ENCODE measurements around the gene MBOAT1. TPM values are rescaled to one million over a fixed set of nuclear protein-coding genes. Genes with fewer than 3 reads are reported as not detected.

MBOAT1 gene
- total RNA-seq, 2 experiments from 2014 or later, result 5.4 to 6.4 TPM

DNA sequence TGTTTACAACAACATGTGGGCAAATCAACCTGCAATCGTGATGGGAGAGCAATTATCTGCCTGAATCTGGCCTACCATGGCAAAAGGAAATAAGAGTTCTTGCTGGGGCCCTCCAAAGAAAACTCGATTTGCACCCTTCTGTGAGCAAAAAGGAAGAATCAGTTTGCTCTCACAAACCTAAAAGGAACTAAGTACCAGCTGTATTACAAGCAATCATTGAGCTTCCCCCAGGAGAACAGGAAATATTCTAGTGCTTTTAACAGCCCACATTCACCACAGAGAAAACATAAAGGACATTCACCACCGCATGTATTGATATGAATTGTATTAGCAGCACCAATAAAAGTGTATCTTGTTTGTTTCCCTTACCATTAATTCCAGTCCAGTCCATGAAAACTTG, 75.0 kb downstream of the MBOAT1 start:
- DNase-seq (no peak), ATAC-seq (no peak)
- intact Hi-C loops (cut with micrococcal nuclease), result no loop called here
- Mint-ChIP-seq H3K4me3 (no peak overlapping the region), H3K36me3 (ENCODE audit: low read depth) (peaks cover 3% of the 10 kb centered on the region), H3K27ac (no peak overlapping the region), H3K4me1 (ENCODE audit: low read depth) (no peaks in the 10 kb centered on the region), H3K27me3 (no peaks in the 10 kb centered on the region), H3K9me3 (no peaks in the 10 kb centered on the region)
- ChIA-PET POLR2A (no interaction called here), CTCF (interaction anchor here (3.0 kb wide), 1 partner anchor 11 kb away, joined by 21 read pairs; no protein-coding TSS in a partner anchor)
- TF ChIP-seq, protein P1, sequence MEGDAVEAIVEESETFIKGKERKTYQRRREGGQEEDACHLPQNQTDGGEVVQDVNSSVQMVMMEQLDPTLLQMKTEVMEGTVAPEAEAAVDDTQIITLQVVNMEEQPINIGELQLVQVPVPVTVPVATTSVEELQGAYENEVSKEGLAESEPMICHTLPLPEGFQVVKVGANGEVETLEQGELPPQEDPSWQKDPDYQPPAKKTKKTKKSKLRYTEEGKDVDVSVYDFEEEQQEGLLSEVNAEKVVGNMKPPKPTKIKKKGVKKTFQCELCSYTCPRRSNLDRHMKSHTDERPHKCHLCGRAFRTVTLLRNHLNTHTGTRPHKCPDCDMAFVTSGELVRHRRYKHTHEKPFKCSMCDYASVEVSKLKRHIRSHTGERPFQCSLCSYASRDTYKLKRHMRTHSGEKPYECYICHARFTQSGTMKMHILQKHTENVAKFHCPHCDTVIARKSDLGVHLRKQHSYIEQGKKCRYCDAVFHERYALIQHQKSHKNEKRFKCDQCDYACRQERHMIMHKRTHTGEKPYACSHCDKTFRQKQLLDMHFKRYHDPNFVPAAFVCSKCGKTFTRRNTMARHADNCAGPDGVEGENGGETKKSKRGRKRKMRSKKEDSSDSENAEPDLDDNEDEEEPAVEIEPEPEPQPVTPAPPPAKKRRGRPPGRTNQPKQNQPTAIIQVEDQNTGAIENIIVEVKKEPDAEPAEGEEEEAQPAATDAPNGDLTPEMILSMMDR (IDR thresholded peaks at IDR 0.05), result no peak

DNA sequence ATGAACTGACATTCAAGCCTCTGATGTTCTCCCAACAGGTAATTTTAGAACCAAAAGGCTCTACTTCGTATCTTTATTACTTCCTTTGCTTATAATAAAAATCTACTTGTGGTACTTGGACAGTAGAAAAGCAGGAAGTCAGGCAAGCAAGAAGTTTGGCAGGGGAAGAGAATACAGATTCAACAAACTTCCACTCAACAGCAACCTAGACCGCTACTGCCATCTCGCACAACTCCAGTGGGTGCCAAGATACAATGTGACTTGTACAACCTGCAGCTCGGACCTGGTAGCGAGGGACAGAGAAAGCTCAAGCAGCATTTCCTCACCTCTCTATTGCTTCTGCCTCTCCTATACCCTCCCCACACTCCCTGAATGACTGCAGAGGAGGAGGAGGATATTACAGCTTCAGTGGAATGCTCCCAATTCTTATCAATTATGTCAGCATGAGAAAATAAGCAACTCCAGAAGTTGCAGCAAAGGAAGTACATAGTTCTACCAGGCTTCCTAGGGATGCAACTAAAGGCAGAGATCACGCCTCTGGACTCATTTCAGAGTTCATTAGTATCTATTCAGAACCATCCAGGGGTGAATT, 76.5 kb downstream of the MBOAT1 start:
- DNase-seq, result no peak
- intact Hi-C loops (cut with micrococcal nuclease), result no loop called here
- Mint-ChIP-seq H3K27ac (no peak overlapping the region), H3K36me3 (ENCODE audit: low read depth) (no peaks in the 10 kb centered on the region), H3K4me3 (no peak overlapping the region), H3K4me1 (ENCODE audit: low read depth) (no peaks in the 10 kb centered on the region), H3K9me3 (no peaks in the 10 kb centered on the region), H3K27me3 (no peaks in the 10 kb centered on the region)
- POLR2A ChIA-PET, result no interaction called here
- CTCF ChIA-PET, result interaction anchor here (1.4 to 3.0 kb wide), 2 partner anchors 9 to 43 kb away, joined by 4 to 21 read pairs; no protein-coding TSS in a partner anchor
- ATAC-seq, result no peak
- TF ChIP-seq, protein P1 (IDR thresholded peaks at IDR 0.05), result no peak

DNA sequence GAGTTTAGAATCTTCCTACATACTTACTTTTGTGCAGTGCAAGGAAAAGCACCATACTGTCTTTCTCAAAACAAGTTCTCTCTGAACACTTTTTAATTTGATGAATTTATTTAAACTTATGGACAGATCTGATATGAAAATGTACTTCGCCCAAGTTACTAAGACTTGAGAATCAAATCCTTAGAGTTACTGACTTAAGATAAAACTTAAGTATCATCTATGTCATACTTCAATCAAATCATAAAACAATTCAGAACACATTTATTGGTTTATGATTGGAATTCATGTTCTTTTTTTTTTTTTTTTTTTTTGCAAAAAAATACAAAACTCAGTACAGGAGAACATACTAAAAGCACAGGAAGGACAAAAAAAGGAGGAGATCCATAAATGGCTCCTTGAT, 77.7 kb downstream of the MBOAT1 start:
- Mint-ChIP-seq H3K4me3 (no peak overlapping the region), H3K36me3 (ENCODE audit: low read depth) (no peaks in the 10 kb centered on the region), H3K4me1 (ENCODE audit: low read depth) (no peaks in the 10 kb centered on the region), H3K9me3 (no peaks in the 10 kb centered on the region), H3K27ac (no peak overlapping the region), H3K27me3 (no peaks in the 10 kb centered on the region)
- no peak for ATAC-seq
- intact Hi-C loops (cut with micrococcal nuclease), result no loop called here
- DNase-seq, result no peak
- TF ChIP-seq, protein P1 (IDR thresholded peaks at IDR 0.05), result no peak
- POLR2A ChIA-PET, result no interaction called here
- CTCF ChIA-PET, result interaction anchor here (1.4 to 3.0 kb wide), 2 partner anchors 8 to 42 kb away, joined by 4 to 21 read pairs; no protein-coding TSS in a partner anchor

DNA sequence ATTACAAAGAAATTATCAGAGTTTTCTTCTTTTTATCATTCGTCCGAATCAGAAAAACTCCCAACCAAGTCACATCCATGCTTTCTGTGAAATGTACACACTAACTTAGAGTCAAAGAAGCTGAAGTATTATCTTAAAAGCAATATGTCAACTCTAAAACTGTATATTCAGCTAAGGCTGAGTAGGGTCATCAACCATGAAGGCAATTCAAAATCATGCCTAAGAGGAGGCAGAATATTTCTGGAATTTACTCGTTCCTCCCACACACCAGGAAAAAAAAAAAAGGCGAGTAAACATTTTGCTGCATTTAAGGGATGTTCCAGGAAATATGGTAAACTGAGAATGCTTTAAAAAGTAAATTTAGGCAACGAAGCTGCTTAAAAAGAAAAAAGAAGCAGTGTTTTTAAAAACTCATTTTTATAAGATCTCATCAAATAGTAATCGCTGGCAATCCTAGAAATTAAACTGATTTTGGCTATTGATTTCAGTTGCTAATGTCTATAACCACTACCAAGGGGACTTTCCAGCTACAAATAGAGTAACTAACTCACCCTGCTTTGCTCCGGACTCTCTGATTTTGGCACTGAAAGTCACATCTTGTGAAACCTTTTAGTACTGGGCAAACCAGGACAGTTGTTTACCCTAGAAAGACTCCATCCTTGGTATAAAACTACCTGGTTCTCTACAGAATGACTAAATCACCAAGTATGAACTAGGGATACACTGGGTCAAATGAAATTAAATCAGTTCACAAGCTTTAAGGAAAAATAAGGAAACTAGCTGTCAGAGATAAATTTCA, 82.8 kb downstream of the MBOAT1 start:
- Mint-ChIP-seq H3K27ac (no peak overlapping the region), H3K4me3 (no peak overlapping the region), H3K9me3 (no peaks in the 10 kb centered on the region), H3K4me1 (ENCODE audit: low read depth) (peaks cover 4% of the 10 kb centered on the region), H3K36me3 (ENCODE audit: low read depth) (no peaks in the 10 kb centered on the region), H3K27me3 (no peaks in the 10 kb centered on the region)
- intact Hi-C loops (cut with micrococcal nuclease), result loop anchor here (5.0 kb wide), 1 partner anchor 37 kb away; no protein-coding TSS in a partner anchor
- no peak for DNase-seq
- TF ChIP-seq, protein P1 (IDR thresholded peaks at IDR 0.05), result no peak
- no peak for ATAC-seq
- POLR2A ChIA-PET, result no interaction called here
- CTCF ChIA-PET, result interaction anchor here (1.2 to 1.7 kb wide), 4 partner anchors 10 to 37 kb away, joined by 4 to 7 read pairs (median 4); no protein-coding TSS in a partner anchor

DNA sequence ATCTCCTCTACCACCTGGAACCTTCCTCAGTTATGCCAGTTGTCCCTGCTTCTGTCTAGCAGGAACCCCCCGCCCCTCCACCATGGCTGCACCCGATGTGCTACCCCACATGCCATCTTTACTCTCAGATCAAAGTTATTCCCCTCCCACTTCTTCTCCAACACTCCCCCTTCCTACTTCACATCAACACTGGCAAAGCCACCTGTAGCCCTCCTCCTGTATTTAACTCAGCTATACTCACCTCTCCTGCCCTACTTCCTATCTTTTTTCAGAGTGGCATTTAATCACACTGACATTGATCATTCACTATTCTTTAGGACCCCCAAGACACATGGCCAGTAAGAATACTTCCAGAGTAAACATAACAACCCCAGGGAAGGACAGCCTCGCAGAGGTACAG, 84.3 kb downstream of the MBOAT1 start:
- ATAC-seq (no peak), DNase-seq (no peak)
- Mint-ChIP-seq H3K36me3 (ENCODE audit: low read depth) (peaks cover 4% of the 10 kb centered on the region), H3K27ac (no peak overlapping the region), H3K4me1 (ENCODE audit: low read depth) (peaks cover 4% of the 10 kb centered on the region), H3K27me3 (no peaks in the 10 kb centered on the region), H3K4me3 (no peak overlapping the region), H3K9me3 (no peaks in the 10 kb centered on the region)
- TF ChIP-seq, protein P1 (IDR thresholded peaks at IDR 0.05), result no peak
- POLR2A ChIA-PET, result no interaction called here
- intact Hi-C loops (cut with micrococcal nuclease), result loop anchor here (5.0 kb wide), 1 partner anchor 36 kb away; no protein-coding TSS in a partner anchor
- CTCF ChIA-PET, result interaction anchor here (2.2 to 5.3 kb wide), 3 partner anchors 9 to 36 kb away, joined by 11 to 64 read pairs (median 15); no protein-coding TSS in a partner anchor
